ENCODE data around the gene VAV2. TPM values are rescaled to one million over a fixed set of nuclear protein-coding genes. Genes with fewer than 3 reads are reported as not detected.

Gene VAV2
- total and polyA plus RNA-seq, 9 of the 15 experiments (the other 6 are each of a cell fraction or from before 2014, with no cell fraction given), result 0.01 to 2.7 (median 1.0) TPM; not detected in 1

GRCh38 chr9:133978226-133978898 lies 13.8 kb downstream of the VAV2 start (continued):
- no peak for TF ChIP-seq REST (IDR thresholded peaks at IDR 0.05; ENCODE audit: borderline replicate concordance)
- TF ChIP-seq REST (CRISPR knock-in tag; IDR thresholded peaks at IDR 0.05; ENCODE audit: low read depth), result no peak
- no peak for TF ChIP-seq ZFP36 (IDR thresholded peaks at IDR 0.05; ENCODE audit: low read depth, low read length, partially characterized antibody)
- TF ChIP-seq CBX5 (IDR thresholded peaks at IDR 0.05; ENCODE audit: borderline replicate concordance, low read depth), result no peak
- TF ChIP-seq ZNF121 (CRISPR knock-in tag; conservative IDR thresholded peaks at IDR 0.05), result no peak
- no peak for TF ChIP-seq IFI16 (CRISPR knock-in tag; IDR thresholded peaks at IDR 0.05)
- TF ChIP-seq ZSCAN32 (CRISPR knock-in tag; IDR thresholded peaks at IDR 0.05), result no peak
- no peak for TF ChIP-seq SAFB2 (IDR thresholded peaks at IDR 0.05; ENCODE audit: borderline replicate concordance, low read depth, low read length, severe bottlenecking)

Data from K562 (cell line).